Neutrophil (primary cell): ENCODE measurements around the gene P2RY2.

ENCODE experiments used
- H3K27ac ChIP-seq: fragments of 200-600 bp; sonication (generic); 2 replicates; pipeline ENCODE4 v1.5.1; 2016; ENCODE audit warnings: mild to moderate bottlenecking, moderate library complexity
- H3K27me3 ChIP-seq: fragments of 200-600 bp; sonication (generic); 2 replicates; pipeline ENCODE4 v1.6.0; 2016; ENCODE audit warnings: mild to moderate bottlenecking
- H3K36me3 ChIP-seq: fragments of 200-600 bp; sonication (generic); 2 replicates; pipeline ENCODE4 v1.5.1; 2017
- H3K4me1 ChIP-seq, 2 experiments: fragments of 200-600 bp in 1 of 2; sonication (generic) in 1 of 2; 1 replicate in 1 of 2; 2 replicates in 1 of 2; pipeline versions ENCODE4 v1.5.1 to v1.6.1; 2013 to 2016; ENCODE audit warnings: low read depth in 1 of 2, low read length in 1 of 2, mild to moderate bottlenecking in 1 of 2, moderate library complexity in 1 of 2; ENCODE audit not compliant: control insufficient read depth in 1 of 2, insufficient read depth in 1 of 2
- H3K4me3 ChIP-seq, 2 experiments: fragments of 200-600 bp in 1 of 2; sonication (generic) in 1 of 2; 1 replicate in 1 of 2; 2 replicates in 1 of 2; pipeline ENCODE4 v1.5.1; 2013 to 2016; ENCODE audit warnings: low read depth in 1 of 2, low read length in 1 of 2, mild to moderate bottlenecking in 1 of 2, moderate library complexity in 1 of 2
- H3K9me3 ChIP-seq: fragments of 200-600 bp; sonication (generic); 2 replicates; pipeline ENCODE4 v1.5.1; 2016
- TF ChIP-seq, protein P1 (sequence below): fragments of 200-600 bp; sonication (generic); IDR thresholded peaks from 2 replicates; pipeline ENCODE4 v1.5.1; 2016; ENCODE audit warnings: antibody characterized with exemption

Gene P2RY2

DNA sequence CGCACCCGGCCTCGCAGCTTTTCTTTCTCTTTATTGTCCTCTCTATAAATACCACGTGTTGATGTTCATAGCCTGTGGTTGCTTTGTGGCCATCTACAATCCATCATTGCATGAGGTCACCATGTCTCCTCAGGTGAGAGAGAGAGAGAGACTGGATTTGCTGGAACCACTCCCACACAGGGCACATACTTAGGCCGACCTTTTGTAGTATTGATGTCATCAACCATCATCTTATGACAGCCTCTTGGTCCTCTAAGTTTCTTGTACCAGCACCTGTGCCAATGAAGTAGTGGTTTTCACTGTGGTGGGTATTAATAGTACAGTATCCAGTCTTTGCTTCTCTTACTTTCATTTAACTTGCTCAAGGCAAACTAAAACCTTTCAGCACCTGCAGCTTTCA is 31.2 kb downstream of the P2RY2 start:
- TF ChIP-seq, protein P1, sequence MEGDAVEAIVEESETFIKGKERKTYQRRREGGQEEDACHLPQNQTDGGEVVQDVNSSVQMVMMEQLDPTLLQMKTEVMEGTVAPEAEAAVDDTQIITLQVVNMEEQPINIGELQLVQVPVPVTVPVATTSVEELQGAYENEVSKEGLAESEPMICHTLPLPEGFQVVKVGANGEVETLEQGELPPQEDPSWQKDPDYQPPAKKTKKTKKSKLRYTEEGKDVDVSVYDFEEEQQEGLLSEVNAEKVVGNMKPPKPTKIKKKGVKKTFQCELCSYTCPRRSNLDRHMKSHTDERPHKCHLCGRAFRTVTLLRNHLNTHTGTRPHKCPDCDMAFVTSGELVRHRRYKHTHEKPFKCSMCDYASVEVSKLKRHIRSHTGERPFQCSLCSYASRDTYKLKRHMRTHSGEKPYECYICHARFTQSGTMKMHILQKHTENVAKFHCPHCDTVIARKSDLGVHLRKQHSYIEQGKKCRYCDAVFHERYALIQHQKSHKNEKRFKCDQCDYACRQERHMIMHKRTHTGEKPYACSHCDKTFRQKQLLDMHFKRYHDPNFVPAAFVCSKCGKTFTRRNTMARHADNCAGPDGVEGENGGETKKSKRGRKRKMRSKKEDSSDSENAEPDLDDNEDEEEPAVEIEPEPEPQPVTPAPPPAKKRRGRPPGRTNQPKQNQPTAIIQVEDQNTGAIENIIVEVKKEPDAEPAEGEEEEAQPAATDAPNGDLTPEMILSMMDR = no peak
- peak overlapping the region; percentile 11 for H3K27ac ChIP-seq

DNA sequence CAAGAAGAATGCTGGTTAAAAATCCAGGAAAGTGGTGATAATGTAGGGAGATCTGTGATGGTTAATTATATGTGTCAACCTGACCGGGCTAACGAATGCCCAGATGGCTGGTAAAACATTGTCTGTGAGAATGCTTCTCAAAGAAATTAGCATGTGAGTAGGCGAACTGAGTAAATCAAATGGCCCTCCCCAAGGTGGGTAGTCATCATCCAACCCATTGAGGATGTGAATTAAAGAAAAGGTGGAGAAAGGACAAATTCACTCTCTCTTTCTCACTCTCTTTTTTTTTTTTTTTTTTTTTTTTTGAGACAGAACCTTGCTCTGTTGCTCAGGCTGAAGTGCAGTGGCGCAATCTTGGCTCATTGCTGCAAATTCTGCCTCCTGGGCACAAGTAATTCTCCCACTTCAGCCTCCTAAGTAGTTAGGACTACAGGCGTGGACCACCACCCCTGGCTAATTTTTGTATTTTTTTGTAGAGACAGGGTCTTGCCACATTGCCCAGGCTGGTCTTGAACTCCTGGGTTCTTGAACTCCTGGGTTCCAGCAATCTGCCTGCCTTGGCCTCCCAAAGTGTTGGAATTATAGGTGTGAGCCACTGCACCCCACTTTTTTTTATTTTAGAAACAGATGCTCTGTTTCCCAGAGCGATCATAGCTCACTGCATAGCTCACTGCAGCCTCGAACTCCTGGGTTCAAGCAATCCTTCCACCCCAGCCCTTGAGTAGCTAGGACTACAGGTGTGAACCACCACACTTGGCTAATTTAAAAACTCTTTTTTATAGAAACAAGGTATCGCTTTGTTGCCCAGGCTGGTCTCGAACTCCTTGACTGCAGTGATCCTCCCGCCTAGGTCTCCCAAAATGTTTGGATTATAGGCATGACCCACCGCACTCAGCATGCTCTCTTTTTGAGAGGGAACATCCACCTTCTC is 32.0 kb downstream of the P2RY2 start:
- no peaks in the 10 kb centered on the region for H3K9me3 ChIP-seq
- H3K27ac ChIP-seq = peak overlapping the region; percentile 11
- peaks cover 5% of the 10 kb centered on the region for H3K36me3 ChIP-seq
- no peaks in the 10 kb centered on the region for H3K4me1 ChIP-seq
- no peak overlapping the region for H3K4me3 ChIP-seq
- TF ChIP-seq, protein P1 = no peak
- H3K27me3 ChIP-seq = no peaks in the 10 kb centered on the region

More for the DNA sequence above, 31.2 kb downstream of the P2RY2 start:
- Histone ChIP-seq H3K4me1 (no peaks in the 10 kb centered on the region), H3K9me3 (no peaks in the 10 kb centered on the region), H3K4me3 (no peak overlapping the region), H3K27me3 (no peaks in the 10 kb centered on the region), H3K36me3 (peaks cover 5% of the 10 kb centered on the region)

DNA sequence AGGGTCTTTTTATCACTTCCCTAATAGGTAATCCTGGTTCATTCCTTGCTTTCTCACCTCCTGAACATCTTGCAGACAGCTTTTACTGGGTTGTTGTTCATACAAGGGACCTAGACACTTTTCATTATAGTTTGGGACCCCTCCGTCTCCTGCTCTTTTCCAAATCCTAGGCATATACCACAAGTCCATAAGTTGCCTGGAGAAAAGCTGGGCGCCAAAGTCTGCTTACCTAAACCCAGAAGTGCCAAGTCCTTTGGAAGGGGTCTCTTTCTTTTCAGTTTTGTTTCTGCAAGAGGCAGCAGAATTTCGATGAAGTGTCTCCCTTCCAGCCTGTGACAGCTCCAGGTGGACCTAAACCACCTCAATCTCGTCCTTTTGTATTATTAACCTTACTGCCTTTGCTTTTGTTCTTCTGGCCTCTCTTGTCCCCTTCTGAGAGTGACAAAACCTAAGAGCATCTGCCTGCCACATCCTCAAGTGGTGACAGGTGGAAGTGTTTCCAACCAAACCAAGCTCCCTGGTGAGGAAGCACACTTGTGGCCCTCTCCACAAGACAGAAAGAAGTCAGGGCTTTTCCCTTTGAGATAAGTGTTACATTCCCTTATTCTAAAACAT is 34.6 kb downstream of the P2RY2 start:
- no peaks in the 10 kb centered on the region for H3K9me3 ChIP-seq
- no peak overlapping the region for H3K4me3 ChIP-seq
- TF ChIP-seq, protein P1 = no peak
- H3K27ac ChIP-seq = no peak overlapping the region
- H3K4me1 ChIP-seq = no peaks in the 10 kb centered on the region
- H3K36me3 ChIP-seq = no peaks in the 10 kb centered on the region
- no peaks in the 10 kb centered on the region for H3K27me3 ChIP-seq

DNA sequence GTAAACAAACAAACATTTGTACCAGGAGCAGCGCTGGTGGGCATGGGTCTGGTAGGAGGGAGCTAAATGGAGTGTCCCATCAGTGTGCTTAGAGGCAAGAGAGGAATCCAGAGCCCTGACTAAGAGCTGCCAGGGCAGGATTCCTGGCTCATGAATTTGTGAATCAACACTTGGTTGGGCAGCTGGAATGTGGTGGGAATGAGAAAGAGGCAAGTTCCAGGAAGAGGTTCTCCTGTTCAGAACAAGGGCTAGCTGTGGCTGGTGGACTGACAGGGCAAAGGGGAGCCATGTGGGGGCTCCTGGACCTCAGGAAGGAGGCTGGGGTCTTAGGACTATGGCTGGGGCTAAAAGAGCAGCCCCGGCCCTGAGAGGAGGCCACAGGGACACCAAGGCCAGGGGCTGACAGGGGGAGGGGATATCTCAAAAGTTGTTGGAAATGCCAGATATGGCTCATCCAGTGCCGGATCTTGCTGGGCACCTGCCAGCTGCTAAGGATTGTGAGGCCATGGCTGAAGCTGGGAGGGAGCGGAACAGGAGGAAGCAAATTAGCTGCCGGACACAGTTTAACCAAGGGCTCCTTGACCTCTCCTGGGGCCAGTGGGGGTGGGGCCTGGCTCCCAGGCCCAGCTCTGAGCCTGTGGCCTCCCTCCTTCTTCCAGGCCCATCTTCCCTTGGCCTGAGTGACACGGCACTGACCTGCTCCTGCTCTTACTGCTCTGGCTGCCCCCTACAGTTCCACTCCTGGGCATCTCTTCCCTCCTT is 39.4 kb downstream of the P2RY2 start:
- H3K36me3 ChIP-seq = no peaks in the 10 kb centered on the region
- H3K27ac ChIP-seq = no peak overlapping the region
- TF ChIP-seq, protein P1 = no peak
- H3K27me3 ChIP-seq = peaks cover 12% of the 10 kb centered on the region
- H3K4me3 ChIP-seq = no peak overlapping the region
- no peaks in the 10 kb centered on the region for H3K4me1 ChIP-seq
- no peaks in the 10 kb centered on the region for H3K9me3 ChIP-seq

DNA sequence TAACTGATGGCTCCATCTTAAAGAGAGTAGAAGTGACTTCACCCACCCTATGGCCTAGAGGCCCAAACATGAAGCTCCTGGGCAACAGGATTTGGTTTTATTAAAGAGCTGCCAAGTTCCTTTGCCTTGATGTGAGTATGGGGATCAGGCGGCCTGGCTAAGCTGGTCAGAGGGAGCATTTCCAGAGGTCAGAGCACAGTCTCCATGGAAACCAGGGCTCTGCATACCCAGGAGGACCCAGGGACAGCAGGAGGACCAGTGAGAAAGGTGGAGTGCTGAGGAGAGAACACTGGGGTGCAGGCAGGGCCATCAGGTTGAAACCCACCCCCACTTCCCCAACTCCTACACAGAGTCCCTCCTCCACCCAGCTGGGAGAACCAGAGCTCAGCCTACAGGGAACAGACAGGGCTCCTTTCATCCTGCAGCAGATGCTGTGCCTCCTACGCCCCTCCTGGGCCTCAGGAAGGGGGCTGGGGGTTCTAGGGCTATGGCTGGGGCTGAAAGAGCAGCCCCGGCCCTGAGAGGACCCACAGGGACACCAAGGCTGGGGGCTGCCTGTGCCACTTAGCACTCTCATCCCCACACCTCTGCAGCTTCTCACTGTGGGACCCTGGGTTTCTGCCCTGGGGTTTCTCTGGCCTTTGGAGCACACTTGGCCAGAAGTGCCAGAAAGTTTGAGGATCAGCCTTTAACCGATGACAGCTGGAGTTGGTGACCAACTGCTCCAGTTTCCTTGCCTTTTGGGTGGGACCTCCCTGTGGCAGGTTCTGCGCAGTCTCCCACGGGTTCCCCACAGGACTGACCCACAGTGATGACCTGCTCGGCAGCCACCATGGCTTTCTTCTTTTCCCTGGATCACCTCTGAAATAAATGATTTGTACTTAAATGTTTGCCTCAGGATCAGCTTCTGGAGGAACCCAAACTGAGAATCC is 40.3 kb downstream of the P2RY2 start:
- TF ChIP-seq, protein P1 = no peak
- Histone ChIP-seq H3K27ac (no peak overlapping the region), H3K36me3 (no peaks in the 10 kb centered on the region), H3K27me3 (peaks cover 21% of the 10 kb centered on the region), H3K4me3 (no peak overlapping the region), H3K9me3 (no peaks in the 10 kb centered on the region), H3K4me1 (no peaks in the 10 kb centered on the region)
